Amygdala (tissue), 56 donors: ENCODE measurements around the gene CDK18.
A peak's percentile ranks its signal among the peaks of the same experiment; 100 is the strongest.

ENCODE experiments used
- DNase-seq, 56 donors: peaks; one replicate each; lab custom pipeline; 2025; lab: John Stamatoyannopoulos, UW

The CDK18 gene

DNA sequence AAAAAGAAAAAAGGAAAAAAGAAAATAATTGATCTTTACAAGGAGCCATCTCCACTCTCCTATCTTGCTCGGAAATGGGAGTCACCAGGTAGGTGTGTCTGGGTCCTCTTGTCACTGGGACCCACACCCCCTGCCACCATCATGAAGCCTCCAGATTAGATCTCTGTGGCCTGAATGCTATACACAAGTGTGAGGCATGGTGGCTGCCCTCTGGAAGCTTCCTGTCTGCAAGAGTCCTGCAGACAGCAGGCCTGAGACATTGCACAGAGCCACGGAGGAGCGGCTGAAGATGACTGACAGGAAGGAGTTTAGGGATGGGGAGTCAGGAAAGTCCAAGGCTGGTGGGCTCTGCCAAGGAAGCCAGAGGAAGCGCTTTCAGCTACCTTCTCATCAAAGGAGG lies 16.2 kb downstream of the CDK18 start:
- no peak for DNase-seq

DNA sequence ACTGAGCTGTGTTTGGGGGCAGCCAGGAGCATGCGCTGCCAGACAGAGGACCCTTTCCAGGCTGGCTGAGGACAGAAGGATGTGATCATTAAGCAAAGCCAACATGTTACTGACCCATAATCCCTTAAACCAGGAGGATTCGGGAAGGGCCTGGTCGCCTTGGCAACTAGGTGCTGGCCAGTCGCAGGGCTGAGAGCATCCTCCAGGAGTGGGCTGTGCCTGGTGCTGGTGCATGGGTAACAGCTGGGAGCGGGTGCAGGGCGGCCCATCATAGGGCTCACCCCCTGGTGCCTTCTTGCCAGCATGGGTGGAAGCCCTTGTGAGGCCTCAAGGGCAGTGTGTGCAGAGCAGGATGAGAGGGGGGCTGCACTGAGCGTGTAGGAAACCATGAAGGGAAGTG lies 17.2 kb downstream of the CDK18 start:
- peak in 2 of 56 donors; percentile 23 to 25 for DNase-seq

DNA sequence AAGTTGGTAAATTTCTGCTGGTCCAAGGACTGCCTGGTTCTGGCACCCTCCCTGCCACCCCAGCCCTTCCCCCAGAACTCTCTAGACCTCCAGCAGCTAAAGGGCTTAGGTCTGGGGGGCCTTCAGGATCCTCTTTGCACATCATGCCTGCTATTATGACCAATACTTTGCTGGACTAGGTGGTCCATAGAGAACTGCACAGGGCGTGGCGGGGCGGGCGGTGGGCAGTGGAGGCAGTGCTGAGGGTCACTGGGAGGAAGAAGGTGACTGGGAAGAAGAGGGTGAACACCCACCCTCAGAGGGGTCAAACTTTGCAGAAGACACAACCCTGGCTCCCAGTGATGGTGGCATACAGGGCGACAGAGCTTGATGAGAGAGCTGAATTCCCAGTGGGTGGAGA lies 18.2 kb downstream of the CDK18 start:
- no peak for DNase-seq

DNA sequence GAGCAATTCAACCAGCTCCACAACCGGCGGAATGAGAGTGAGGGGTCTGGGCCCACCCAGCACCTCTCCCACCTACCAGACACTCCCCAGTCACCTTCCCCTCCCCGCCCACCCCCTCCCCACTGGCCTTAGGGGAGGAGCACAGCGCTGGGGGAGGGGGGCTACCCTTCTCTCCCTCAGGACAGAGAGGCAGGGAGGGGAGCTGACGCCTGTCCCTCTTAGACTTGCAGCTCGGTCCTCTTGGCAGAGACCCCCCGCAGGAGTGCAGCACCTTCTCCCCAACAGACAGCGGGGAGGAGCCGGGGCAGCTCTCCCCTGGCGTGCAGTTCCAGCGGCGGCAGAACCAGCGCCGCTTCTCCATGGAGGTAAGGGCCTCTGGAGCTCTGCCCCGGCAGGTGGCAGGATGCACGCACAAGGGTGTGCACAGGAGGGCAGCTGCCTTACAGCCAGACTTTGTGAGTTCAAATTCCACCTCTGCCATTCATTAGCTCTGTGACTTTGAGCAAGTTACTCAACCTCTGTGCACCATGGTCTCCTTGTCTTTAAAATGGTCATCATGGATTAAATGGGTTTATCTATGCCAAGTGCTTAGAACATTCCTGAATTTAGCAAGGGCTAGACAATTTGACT lies 18.9 kb downstream of the CDK18 start:
- DNase-seq: no peak

DNA sequence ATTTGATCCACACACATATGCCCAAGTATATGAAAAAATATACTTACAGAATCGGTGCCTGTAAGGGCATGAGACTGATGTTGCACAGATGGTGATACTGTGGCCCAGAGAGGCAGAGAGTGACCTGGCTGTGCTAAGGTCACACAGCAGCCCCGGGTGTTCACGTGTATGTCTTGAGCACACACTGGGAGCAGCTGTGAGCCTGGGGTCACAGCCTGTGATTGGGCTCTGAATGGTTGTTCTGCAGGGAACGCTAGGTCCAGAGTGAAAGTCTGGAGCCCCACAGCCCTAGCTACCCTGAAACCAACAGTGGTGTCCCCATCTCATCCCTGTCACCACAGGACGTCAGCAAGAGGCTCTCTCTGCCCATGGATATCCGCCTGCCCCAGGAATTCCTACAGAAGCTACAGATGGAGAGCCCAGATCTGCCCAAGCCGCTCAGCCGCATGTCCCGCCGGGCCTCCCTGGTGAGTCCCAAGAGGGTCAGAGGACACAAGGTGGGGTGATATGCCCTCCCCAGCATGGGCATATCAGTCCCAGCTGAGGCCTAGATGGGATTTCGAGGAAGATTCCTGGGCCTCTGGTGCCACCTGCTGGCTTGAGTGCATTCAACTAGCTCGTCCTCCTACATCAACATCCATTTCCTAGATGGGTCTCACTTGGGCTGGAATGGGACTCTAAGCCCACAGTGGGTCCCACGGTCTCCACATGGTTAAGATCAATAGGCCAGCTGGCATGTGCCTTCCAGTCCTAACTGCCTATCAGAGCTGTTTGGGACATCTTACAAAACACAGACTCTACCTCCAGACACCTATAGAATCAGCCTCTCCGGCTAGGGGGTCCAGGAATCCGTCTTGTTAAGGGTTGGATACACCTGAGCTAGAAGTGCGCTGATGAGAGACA lies 19.7 kb downstream of the CDK18 start:
- peak in 53 of 56 donors; percentile 24 to 91 (median 74) for DNase-seq

DNA sequence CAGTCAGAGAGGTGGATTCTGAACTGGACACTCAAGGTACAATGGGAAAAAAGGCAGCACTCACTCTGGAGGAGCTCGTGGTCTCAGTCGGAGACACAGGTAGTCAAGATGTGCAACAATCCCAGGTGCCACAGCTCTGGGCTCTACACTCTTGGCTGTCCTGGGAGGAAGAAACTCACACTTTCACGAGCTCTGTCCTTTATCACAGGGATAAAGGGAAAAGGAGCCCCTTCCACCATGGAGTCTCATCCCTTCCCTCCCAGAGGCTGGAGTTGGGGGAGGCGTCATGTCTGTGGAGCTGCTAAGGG lies 20.3 kb downstream of the CDK18 start:
- no peak for DNase-seq

DNA sequence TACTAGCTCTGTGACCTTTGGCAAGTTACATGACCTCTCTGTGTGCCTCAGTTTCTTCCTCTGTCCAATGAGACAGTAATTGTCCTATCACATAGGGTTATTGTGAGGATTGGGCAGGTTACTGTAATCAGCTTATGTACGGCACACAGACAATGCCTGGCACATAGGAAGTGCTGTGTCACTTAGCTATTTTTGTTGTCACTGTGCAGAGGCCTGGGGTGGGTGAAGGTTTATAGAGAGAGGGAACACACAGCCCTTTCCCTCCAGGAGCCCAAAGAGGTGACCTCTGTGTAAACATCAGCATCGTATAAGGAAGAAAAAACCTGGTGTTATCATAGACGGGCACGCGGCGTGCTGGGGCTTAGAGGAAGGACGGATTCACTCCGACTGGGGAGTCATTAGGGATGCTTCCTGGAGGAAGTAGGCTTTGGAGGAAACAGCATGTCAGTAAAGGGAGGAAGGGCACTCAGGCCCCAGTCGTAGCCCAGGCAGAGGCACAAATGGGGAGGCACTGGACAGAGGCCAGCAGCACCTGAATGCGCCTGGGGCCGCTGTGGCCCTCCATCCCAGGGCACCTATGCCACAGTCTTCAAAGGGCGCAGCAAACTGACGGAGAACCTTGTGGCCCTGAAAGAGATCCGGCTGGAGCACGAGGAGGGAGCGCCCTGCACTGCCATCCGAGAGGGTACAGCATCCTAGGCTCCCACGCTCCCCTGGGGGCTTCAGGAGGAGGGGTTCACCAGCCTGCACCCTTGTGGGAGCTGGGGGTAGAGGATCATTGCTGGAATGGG lies 21.2 kb downstream of the CDK18 start:
- DNase-seq: no peak

DNA sequence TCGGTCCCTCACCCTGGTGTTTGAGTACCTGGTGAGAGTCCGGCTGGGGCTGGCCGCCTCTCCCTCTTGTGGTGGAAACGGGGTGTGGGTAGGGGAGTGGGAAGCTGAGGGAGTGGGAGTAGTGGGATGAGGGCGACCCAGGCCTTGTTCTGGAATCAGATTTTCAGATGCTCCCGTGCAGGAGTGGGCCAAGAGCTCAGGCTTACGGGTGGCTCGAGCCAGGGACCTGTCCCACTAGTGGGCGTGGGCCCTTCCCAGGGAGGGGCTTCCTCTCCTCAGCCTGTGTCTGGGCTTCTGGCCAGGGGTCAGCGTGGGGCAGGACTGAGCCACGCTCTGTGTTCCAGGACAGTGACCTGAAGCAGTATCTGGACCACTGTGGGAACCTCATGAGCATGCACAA lies 22.0 kb downstream of the CDK18 start:
- DNase-seq: no peak

DNA sequence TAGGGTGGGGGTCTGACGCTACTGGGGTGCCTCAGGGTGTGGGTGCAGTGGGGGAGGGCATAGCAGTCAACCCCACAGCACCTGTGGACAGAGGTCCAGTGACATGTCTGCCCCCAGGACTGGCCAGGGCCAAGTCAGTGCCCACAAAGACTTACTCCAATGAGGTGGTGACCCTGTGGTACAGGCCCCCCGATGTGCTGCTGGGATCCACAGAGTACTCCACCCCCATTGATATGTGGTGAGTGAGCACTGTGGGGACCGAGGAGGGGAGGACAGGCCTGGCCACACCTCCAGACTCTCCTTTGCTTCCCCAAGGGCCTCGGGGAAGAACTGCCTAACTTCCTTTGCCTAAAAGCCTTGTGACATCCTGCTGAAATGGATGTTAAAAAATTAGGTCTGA lies 23.5 kb downstream of the CDK18 start:
- no peak for DNase-seq

DNA sequence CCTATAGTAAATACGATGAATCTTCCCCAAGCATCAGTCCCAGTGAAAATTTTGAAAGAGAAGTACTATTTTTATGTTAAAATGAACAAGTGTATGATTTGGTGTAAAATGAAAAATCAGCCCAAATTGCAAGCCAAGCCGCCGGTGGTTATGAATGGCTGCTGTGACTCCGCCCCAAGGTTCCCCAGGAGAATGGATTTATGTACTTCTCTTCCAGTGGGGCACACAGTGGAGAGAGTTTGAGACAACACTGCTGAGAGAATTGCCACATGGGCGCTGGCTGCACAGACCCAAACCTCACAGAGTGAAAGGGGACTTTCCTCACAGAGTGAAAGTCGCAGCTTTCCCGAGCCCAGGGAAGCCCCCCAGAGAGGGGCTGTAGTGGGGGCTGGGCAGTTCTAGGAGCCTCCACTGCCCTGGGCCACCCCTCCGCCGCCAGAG lies 24.0 kb downstream of the CDK18 start:
- DNase-seq: no peak

DNA sequence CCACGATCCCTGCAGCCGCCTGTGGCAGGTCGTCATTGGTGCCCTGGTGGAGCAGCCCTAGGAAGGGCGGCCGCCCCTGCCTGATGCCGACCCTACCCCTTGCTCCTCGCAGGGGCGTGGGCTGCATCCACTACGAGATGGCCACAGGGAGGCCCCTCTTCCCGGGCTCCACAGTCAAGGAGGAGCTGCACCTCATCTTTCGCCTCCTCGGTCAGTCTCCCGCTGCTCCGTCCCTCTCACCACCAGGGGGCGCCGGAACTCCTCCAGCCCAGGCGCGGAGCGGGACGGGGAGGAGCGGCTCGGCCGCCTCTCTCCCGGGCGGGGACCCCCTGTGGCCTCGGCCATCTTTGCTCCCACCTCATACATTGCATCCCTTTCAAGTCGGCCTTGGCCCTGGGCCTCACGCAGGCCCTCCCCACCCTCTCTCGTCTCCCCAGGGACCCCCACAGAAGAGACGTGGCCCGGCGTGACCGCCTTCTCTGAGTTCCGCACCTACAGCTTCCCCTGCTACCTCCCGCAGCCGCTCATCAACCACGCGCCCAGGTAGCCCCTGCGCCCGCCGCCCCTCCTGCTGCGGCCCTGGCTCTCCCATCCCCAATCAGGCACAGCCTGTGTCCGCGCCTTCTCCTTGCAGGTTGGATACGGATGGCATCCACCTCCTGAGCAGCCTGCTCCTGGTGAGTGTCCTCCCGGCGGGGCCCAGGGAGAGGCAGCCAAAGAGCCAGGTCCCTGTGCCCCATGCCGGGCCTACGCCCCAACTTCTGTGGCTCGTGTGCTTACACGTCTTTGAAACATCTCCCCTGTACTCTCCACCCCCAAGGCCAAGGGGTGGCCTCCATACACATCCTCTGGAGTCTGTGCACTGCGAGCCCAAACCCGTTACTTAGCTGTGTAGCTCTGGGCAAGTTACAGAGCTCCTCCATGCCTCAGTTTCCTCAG lies 24.7 kb downstream of the CDK18 start:
- DNase-seq: peak in 51 of 56 donors; percentile 25 to 91 (median 61)

DNA sequence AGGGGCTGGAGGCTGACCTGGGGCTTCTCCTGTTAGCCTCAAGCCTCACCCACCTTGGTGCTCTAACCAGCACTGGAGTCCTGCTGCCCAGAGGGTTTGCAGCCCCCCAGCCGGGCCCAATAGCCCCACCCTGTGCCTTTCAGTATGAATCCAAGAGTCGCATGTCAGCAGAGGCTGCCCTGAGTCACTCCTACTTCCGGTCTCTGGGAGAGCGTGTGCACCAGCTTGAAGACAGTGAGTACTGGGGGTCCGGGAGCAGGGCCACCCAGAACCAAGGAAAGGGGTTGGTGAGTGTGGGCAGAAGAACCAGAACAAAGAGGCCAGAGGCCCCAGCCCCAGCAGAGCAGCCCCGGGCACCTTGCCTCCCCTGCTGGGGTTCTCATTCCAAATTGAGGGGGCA lies 25.6 kb downstream of the CDK18 start:
- DNase-seq: no peak

DNA sequence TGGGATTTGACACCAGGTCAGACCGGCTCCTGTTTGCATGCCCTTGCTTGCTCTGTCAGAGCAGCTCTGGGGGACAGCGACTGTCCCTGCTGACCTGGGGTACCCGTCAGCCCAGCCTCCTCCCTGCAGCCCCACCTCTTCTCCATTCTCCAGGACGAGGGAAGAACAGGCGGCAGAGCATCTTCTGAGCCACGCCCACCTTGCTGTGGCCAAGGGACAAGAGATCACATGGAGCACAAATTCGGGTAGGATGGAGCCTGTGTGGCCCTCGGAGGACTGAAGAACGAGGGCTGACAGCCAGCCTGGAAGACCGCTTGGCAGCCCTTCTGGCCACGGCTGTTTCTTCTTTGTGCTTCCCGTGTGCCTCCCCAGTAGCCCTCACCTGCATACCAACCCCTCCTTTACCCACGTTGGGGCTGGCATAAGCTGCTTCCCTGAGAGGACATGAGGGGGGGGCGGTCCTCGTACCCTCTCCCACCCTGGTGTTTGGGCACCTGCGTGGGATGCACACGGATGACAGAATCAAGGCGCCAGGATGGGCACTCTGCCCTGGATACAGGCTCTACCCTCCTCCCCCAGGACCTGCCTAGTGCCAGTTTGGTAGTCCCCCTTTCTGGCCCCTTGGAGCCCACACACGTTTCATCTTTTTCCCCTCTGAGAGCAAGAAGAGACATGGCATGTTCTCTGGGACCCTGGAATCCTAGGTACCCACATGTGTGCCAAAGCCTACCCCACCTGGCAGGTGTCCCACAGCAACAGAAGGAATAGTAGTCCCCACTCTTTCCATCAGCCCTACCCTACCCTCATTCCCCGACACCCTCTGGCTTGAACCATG lies 26.9 kb downstream of the CDK18 start:
- DNase-seq: no peak

DNA sequence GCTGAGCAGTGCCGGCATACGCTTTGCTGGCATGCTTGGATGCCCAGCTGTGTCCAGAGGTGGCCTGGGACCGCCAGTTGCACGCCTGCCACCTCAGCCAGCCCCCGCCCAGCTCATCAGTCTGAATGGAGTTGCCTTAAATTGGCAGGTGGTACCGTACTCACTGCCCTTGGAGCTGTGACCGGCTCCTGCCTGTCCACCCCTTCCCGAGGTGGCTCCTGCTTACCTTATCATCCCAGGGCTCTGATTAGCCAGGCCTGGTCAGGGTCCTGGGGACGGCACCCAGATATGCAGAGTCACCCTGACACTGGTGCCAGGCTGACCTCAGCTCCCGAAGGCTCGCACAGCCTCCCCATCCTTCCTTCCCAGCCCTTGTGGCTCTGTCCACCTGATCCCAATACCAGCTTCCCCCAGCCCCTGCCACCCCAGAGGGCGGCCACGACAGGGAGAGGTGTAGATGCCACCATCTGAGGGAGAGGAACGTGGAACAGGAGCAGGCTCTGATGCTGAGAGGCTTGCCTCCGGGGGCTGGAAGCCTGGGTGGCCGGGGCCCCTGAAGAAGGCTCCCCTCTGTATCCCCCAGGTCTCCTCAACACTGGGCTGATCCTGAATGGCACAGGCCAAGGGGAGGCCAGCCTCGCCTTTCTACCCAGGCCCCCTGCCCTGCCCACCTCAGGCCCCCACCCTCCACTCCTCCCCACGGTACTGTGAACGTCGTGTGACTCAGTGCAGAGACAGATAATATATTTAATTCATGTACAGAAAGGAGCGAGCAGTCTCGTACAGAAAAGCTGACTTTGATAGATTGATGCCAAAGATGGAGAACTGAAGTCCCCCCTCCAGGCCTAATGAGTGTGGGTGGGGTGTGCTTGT lies 27.8 kb downstream of the CDK18 start:
- no peak for DNase-seq

DNA sequence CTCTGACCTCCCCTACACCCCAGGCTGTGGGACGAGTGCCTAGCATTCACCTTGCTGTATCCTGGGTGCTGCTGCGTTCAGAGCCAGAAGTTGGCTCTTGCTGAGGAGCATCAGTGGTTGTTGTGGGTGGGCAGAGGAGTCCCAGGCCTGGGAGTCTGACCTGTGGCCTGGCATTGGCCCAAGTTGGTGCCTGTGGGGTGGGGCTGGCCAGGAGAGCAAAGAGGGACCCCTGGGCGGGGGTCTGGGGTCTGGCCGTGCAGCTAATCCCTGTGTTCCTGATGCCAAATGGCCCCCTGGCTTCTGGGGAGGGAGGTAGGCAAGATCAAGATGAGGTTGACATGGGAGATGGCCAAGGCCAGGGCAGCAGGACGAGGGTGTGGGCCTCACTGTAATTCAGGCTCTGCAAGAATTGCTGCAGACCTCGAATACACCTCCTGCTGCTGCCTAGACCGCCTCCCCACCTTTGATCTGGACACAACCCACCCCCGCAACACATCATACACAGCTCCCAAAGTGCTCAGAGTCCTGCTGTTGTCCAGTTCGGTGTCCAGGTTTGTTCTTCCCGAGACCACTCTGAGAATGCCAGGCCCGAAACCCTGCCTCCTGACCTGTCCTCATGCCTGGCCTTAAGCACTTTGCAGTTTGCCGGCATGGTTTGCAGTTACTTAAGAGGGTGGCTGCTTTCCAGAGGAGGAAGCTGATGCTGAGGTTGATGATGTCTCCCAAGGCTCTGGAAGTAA lies 28.7 kb downstream of the CDK18 start:
- no peak for DNase-seq

DNA sequence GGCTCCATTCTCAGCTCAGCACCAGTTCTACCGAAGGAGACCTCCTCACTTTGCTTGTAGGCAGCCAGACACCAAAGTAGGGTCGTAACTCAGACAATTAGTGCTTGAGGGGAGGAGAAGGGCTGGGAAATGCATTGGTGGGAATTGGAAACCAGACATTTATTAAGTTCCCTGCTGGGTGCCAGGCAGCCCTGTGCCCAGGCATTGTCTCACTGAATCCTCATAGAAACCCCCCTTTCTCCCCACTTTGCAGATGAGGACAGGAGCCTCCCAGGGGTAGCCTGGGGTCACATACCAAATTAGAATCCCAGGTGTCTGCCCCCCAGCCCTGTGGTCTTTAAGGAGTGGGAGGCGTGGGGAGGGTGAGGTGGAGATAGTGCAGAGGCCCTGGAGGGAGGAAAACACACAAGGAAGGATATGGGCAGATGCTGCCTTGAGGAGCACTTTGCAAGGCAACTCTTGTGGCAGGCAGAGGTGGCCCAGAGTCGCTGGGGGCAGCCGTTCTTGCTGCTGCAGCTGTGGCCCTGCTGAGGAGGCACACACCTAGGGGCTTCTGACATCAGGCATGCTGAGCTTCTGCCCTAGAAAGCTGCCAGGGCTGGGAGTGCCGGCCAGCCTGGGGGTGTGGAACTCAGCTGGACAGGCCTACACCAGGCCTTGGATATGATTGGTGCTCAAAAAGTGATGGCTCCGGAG lies 29.4 kb downstream of the CDK18 start:
- no peak for DNase-seq

DNA sequence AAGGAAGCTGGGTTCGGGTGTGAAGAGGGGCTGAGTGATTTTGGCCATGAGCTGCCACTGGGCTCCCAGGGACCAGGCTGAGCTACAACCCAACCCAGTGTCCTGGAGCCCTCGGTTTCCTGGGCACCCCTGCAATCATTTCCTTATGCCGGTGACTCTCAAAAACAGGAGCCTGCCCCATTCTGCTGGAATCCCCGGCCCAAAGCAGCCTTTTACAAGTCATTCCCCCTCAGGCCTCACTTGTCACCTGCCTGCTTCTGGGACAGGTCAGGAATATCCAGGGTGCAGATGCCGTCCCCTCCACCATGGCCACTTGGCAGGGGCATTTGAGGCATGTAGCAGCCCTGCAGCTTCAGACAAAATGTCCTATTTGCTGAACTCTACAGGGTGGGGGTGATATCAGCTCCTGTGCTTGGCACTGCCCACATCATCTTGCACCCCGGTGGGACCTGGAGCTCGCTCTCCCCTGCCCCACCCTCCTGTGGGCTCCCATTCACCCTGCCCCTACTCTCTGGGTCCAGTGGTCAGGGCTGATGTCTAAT lies 30.0 kb downstream of the CDK18 start:
- no peak for DNase-seq
